Measurements from ENCODE around the gene RNF151.

RNF151 gene

DNA sequence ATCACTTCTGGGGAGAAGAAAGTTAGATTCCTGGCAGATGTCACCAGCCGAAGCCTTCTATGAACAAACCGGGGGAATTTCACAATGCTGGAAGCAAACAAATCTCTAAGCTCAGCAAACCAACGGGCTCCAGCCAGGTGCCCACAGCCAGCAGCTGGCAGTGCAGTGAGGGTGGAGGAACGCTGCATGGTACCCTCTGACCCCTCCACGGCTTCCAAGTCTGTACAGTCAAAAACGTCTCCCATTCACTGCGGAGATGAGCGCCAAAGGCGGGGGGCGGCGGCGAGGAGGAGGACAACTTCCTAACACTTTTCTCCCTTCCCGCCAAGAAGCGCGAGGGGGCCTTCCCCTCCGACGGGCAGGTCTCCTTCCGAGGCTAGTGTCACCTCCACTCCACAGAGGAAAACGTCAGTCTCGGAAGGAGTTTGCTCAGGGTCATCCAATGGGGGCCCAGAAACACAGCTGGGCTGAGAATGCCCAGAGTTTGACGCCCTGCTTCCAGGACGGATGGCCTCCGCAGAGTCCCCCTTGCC is 42.0 kb downstream of the RNF151 start:
- TF ChIP-seq GATA2 (IDR thresholded peaks at IDR 0.05; ENCODE audit: low read depth, low read length) (no peak), GATA3 (IDR thresholded peaks at IDR 0.05; ENCODE audit: low read depth, low read length) (no peak)

DNA sequence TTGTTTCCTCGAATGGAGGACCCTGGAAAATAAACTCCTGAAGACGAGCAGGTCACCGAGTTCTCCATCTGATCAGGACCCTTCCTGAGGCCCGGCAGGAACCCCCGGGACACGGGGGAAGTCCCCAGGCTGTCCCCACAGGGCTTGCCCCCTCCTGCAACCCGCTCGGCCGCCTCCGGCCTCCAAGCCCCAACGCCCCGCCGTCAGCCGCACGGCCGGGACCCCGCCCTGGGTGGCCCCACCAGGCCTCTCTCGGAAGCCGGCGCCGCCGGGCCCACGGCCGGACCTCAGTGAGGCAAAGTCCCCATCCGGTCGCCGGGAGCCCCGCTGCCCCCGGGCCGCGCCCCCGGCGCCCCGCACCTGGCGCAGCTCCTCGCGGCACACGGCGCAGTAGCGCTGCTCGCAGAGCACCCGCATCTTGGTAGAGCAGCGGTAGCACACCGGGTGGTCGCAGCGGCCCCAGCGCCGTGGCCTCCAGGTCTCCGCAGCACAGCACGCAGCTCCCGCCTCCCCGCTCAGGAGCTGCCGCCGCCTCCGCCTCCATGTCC is 42.6 kb downstream of the RNF151 start:
- no peak for TF ChIP-seq GATA3 (IDR thresholded peaks at IDR 0.05; ENCODE audit: low read depth, low read length)
- TF ChIP-seq GATA2 (IDR thresholded peaks at IDR 0.05; ENCODE audit: low read depth, low read length) = no peak

DNA sequence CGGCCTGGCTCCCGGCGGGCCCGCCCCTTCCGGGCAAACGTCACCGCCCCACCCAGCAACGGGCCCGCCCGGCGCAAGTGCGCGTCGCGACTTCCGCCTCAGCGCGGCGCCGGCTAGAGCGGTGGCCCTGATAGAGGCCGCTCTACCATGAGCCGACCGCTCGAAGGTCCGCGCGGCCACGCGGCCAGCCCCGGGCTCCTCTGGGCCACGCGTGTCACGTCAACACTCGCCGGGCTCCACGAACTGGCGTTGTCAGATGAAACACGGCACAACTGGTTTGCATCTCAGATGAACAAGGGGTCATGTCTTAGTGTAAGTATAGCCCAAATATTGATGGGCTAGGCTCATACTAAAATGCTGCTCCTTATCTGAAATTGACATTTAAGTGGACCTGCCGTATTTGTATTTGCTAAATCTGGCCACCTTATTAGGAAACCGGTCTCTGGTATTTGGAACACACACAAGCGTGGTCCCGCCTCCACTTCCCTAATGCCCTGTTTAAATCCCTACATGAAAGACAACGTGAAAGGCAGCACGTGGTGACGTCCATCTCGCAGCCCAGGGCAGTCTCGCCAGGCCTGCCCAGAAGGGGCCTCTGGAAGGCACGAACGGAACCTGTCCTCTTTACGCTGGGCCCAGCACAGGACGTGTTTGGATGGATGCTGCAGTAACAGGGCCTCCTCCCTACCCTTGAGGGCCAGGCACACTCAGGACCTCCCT is 43.3 kb downstream of the RNF151 start, which contains the start of gene ZNF598:
ZNF598 (minus strand) TSS at position 31 of the 720 bp plus-strand sequence.
- TF ChIP-seq GATA2 (IDR thresholded peaks at IDR 0.05; ENCODE audit: low read depth, low read length) (no peak), GATA3 (IDR thresholded peaks at IDR 0.05; ENCODE audit: low read depth, low read length) (no peak)

DNA sequence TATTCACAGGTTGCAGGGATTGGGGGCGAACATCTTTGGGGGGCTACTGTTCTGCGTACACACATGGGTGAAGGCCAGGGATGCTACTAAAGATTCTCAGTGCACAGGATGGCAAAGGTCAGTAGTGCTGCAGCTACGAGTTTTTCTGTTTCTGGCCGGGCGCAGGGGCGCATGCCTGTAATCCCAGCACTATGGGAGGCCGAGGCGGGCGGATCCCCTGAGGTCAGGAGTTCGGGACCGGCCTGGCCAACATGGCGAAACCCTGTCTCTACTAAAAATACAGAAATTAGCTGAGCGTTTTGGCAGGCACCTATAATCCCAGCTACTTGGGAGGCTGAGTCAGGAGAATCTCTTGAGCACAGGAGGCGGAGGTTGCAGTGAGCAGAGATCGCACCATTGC is 46.9 kb downstream of the RNF151 start:
- TF ChIP-seq GATA2 (IDR thresholded peaks at IDR 0.05; ENCODE audit: low read depth, low read length) (no peak), GATA3 (IDR thresholded peaks at IDR 0.05; ENCODE audit: low read depth, low read length) (no peak)

DNA sequence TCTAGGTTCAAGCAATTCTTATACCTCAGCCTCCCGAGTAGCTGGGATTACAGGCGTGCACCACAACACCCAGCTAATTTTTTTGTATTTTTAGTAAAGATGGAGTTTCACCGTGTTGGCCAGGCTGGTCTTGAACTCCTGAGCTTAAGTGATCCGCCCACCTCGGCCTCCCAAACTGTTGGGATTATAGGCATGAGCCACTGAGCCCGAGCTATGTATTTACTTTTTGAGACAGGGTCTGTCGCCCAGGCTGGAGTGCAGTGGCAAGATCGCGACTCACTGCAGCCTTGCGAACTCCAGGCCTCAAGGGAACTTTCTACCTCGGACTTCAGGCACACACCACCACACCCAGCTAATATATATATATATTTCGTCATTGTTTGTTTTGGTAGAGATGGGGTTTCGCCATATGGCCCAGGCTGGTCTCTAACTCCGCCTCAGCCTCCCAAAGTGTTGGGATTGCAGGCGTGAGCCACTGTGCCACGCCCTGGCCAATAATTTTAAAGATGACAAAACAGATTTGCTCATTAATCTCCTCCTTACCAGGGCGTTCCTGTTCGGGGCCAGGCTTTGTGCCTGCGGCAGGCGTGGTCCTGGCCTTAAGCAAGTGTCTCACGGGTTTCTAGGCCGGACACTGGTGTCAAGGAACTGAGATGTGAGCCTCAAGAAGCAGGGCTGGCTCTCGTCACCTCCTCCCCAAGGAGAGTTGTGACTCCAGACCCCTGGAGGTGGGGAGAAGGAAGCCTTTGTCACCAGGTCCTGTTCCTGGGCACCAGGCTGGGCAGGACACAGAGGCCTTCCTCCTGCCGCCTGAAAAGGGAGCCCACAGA is 48.7 kb downstream of the RNF151 start:
- TF ChIP-seq GATA2 (IDR thresholded peaks at IDR 0.05; ENCODE audit: low read depth, low read length) (no peak), GATA3 (IDR thresholded peaks at IDR 0.05; ENCODE audit: low read depth, low read length) (no peak)

DNA sequence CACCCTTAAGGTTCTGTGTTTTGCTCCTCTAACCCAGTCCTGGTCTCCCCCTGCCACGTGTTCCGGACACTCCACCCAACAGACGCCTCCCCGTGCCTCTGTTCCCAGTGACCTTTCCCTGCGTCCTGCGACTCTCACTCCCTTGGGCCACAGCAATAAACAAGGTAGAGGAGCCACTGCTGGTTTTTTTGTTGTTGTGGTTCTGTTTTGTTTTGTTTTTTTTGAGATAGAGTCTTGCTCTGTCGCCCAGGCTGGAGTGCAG is 49.2 kb downstream of the RNF151 start:
- TF ChIP-seq GATA2 (IDR thresholded peaks at IDR 0.05; ENCODE audit: low read depth, low read length) = no peak
- no peak for TF ChIP-seq GATA3 (IDR thresholded peaks at IDR 0.05; ENCODE audit: low read depth, low read length)

DNA sequence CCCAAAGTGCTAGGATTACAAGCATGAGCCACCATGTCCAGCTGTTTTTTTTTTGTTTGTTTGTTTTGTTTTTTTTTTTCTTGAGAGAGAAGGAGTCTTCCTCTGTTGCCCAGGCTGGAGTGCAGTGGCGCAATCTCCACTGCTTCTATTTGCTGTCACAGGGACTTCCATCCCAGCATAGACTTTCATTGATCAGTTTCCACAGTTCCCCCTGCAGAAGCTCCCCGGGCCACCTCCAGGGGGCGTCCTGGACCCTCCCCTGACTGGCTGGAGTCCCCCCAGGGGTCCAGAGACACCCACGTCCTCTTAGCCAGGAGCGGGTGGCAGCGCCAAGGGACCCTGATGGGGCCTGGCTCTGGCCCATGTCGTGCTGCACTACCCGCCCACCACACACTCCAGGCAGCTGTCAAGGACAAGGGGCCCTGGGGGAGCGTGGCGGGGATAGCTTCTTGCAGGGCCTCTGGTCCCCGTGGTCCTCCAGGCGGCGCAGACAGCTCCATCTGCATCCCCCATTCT is 49.8 kb downstream of the RNF151 start:
- no peak for TF ChIP-seq GATA3 (IDR thresholded peaks at IDR 0.05; ENCODE audit: low read depth, low read length)
- no peak for TF ChIP-seq GATA2 (IDR thresholded peaks at IDR 0.05; ENCODE audit: low read depth, low read length)
